Activated T-cell treated with anti-CD3 and anti-CD28 coated beads for 1 hour (primary cell): Measurements from ENCODE around the gene TMIE.

Source experiments
- DNase-seq: peaks from one replicate; pipeline ENCODE4 v3.0.0-alpha.2; 2020; ENCODE audit warnings: low read depth

The TMIE gene

DNA sequence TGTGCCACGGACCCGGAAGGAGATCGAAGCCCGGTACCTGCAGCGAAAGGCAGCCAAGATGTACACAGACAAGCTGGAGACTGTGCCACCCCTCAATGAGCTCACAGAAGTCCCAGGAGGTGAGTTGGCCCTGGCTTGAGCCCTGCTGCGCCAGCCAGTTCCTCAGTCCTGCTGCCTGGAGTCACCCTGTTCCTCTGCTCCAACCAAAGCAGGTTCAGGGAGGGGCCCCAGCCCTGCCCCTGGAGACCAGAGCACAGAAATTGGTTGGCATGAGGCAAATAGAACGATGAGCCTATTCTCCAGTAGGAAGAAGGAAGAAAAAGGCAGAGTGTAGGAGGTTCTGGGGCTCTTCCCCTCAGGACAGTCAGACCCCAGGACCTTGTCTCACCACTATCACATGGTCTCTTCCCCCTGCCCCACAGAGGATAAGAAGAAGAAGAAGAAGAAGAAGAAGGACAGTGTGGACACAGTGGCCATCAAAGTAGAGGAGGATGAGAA, 8.0 kb downstream of the TMIE start:
- DNase-seq: no peak

GRCh38 chr3:46709721-46710120, 8.5 kb downstream of the TMIE start:
- DNase-seq: no peak

- DNase-seq: no peak
Observed at GRCh38 chr3:46710229-46710628, 9.0 kb downstream of the TMIE start.

- DNase-seq: no peak
Observed at GRCh38 chr3:46710671-46711295, 9.6 kb downstream of the TMIE start.

DNA sequence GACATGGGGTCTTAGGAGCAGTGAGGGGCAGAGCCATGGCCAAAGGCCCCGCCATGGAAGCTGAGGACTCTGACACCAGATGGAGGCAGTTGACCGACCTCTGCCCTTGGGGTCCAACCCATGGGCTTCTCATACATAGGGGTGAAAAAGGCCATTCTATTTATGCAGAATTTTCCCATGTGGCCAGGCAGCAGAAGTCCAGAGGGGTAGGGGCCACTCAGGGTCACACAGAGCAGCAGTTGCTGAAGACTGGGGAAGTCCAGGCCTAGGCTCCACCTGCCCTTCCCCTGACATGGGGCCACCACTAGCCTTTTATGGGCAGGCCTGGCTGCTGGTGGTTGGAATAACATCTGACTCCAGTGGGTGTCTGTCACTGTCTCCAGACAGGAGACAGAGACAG, 10.1 kb downstream of the TMIE start:
- DNase-seq: no peak

DNA sequence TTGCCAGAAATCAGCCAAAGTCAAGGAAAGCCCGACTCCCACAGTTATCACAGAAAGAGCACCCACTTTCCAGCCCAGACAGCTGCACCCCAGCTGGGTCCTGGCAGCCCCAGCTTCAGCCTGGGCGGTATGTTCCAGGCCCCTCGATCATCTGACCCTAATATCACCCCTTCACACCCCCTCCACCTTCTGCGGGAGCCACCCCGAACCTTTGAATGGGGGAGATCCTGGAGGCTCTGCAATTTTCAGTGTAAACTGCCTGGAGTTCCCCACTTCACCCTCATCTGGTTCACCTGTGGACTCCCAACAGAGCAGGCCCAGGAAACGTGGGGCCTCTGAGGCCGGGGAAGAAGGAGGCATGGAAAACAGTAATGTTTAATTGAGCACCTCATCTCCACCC, 10.6 kb downstream of the TMIE start:
- DNase-seq: no peak

DNA sequence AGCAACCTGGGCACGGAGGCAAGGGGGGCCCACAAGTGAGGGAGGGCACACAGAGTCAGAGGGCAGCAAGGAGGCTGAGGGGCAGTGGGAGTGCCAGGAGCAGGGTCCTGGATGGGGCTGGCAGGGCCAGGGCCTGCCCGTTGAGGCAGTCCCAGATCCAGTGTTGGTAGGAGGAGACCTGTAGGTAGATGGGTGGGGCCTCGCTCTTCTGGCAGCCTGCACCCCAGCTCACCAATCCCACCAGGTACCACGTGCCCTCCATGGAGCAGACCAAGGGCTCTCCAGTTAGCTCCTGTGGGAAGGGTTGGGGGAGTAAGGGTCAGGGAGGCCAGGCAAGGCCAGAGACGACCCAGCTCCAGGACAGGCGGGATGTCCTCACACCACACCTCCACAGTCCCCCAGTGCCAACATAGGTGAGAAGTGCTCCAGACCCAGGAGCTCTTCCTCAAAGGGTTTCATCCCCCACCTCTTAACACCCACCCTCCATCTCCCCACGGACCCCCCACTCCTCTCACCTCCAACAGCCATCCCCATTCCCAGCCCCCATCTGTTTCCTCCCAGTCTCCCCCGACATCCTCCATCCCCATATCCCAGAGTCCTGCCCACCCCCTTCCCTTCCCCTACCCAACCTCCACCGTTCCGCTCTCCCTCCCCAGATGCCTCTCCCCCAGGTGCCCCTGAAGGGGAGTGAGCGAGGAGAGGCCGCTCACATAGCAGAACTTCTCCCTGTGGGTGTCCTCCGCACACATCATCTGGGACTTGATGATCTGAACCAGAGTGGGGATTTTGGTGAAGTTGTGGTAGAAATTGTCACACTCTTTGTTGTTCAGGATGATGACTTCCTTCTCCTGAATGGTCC, 11.2 kb downstream of the TMIE start:
- DNase-seq: no peak

DNA sequence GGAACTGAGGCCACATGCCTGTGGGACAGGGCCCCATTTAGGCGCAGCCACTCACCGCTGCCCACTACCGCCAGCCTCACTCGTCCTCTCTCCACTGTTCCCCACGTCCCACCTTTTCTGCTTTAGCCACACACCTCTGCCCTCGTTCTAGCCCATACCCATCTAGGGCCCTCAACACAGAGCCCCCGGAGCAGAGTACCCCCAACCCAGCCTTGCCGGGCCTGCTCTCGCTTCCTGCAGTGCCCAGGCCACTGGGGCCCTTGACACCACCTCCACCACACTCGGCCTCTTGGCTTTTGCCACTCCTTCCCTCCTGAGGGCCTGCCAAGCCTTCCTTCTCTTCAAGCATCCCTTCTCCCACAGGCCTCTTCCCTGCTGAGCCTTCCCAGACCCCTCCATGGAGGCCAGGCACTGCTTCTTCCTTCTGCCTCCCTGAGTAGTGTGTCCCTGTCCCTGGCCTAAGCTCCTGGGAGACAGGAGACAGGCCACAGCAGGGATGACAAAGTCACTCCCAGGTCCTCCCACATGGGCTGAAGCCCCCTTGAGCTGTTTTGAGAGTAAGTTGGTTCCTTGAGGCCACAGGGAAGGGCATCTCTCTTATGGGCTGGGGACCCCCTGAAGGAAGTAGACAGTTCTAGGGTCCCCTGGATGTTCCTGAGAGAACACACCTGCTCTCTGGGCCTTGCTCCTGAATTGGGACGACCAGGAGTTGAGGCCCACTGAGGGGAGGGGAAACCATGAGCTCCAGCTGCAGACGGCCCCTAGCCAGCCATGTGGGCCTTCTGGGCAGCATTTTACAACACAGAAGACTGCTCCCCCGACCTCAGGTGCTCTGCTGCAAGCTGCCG, 12.1 kb downstream of the TMIE start:
- DNase-seq: no peak

- no peak for DNase-seq
Observed at GRCh38 chr3:46713898-46714552, 12.8 kb downstream of the TMIE start.

DNA sequence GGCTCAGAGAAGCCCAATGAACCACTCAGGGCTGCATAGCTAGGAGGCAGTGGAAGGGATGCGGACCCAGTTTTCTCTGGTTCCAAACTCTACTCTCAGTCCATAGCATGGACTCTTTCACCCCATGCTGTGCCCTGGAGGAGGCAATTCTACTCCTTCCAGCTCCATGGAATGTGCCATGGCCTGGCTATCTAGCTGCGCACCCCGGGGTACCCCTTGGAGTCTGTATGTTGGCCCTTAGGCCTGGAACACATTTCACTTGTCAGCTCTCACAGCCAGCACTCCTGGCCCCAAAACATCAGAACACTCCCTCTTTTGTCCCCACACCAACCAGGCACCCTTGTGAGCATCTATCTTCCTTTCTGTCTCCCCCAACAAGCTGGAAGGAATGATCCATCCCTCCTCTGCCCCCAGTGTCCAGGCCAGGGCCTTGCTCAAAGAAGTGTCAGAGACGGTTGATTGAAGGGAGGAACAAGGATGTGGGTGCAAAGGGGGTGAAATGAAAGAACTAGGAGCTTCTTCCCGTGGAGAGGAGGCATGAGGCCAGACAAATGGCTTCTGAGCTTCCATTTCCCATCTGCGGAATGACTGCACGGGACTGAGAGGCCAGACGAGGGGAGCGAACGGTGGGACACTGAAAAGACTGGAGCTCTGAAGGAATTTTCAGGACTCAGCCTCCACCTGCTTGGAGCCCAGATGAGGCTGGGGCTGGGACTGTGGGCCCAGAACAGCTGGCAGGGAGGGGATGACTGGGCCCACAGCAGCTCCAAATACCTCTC, 13.7 kb downstream of the TMIE start:
- DNase-seq: no peak

GRCh38 chr3:46715507-46716175, 14.4 kb downstream of the TMIE start:
- no peak for DNase-seq

DNA sequence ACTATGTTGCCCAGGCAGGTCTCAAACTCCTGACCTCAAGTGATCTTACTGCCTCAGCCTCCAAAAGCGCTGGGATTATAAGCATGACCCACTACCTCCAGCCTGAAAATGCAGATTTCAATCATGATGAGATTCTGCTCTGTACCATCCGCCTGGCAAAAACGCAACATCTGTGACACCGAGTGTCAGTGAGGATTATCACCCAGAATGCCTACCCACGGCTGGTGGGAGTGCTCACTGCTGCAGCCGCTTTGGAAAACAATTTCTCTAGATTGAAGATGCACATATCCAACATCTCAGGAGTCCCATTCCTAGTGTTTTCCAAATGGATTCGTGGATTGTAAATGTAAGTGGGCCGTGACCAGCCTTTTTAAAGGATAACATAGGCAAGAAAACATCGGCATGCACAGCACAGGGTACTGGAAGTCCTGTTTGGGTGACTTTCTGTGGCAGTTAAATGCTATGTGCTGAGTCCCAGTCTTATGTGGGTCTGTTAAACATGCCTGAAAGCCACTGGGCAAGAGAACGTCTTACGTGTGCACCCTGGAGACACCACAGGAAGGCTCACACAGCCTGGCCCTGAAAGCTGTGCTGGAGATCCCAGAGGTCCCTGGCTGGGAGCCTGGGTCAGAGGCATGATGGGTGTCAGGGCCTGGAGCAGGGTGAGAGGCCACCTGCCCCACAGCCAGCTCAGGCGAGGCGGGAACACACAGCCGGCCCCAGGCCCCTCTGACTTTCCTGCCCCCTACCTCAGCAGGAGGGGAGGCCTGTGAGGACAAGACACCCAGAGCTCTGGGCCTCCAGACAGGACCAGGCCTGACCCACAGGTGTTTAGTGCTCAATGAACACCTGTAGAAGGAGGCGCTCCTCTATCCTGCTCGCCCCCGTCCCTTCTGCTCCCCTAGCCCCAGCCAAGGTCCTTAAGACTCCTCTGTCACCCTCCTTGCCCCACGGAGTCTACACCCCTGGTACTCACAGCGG, 15.6 kb downstream of the TMIE start:
- no peak for DNase-seq

DNA sequence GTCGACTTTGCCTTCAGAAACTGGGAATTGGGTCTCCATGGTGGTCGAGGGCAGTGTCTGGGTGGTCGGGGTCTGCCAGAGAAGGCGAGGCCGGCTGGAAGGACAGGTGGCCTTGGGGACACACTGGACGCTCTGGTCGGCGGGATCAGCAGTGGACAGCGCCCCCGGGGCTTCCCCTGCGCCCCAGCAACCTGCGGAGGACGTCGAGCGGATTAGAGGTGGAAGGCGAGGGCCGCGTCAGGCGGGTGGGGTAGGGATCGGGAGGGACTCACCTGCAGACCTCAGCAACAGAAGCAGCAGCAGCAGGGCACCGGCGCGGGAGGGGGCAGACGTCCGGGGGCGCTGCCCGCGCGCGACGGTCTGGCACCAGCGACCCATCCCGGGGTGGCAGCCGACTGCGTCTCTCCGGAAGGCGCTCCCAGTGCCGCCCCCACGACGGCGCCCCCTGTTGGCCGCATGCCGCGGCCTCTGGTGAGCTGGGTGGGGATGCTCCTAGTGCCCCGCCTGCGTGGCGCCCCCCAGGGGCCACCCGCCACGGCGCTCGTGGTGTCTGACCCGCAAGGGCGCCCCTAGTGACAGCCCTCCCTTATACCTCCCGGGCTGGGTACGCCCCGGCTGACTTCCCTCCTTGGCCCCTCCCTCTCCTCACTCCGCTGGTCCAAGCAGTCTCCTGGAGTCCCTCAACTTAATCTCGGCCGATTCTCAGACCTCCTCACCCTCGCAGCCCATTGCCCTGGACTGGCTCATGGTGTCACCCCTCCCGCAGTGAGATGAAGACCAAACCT, 16.4 kb downstream of the TMIE start, which contains the start of gene PRSS50:
PRSS50 (minus strand) TSS at position 423 of the 785 bp plus-strand sequence; CDS start at position 378, 45 bp downstream.
- DNase-seq: no peak

GRCh38 chr3:46719044-46719565, 17.9 kb downstream of the TMIE start:
- no peak for DNase-seq

GRCh38 chr3:46719735-46720271, 18.6 kb downstream of the TMIE start:
- DNase-seq: no peak

DNA sequence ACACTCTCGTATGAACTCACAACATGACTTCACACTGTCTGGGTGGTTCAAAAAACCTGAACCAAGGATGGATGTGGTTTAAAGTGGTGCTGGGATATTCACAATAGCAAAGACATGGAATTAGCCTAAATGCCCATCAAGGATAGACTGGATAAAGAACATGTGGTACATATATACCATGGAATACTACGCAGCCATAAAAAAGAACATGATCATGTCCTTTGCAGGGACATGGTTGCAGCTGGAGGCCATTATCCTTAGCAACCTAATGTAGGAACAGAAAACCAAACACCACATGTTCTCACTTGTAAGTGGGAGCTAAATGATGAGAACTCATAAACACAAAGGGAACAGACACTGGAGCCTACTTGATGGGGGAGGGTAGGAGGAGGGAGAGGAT, 19.8 kb downstream of the TMIE start:
- DNase-seq: no peak

DNA sequence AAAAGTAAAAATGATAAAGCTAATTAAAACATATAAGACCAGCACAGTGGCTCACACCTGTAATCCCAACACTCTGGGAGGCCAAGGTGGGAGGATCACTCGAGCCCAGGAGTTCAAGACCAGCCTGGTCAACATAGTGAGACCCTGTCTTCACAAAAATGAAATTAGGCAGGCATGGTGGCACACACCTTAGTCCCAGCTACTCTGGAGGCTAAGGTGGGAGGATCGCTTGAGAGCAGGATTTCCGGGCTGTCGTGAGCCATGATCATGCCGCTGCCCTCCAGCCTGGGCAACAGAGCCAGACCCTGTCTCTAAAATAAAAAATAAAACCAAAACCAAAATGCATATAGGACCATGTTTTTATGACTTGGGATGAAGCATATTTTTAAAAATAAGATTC, 21.3 kb downstream of the TMIE start:
- DNase-seq: no peak

- DNase-seq: no peak
Observed at GRCh38 chr3:46724424-46724823, 23.2 kb downstream of the TMIE start.
